T-helper 1 cell treated with Interleukin-12 subunit alpha and Interleukin-12 subunit beta and Interleukin-4 antibody, amounts not matched to agents 30 ng/mL and 1 ng/mL, for 36 hours (primary cell): ENCODE data around the gene TAS2R1. TPM values are rescaled to one million over a fixed set of nuclear protein-coding genes. Genes with fewer than 3 reads are reported as not detected.
"Not testable (repeated sequence)": the region's sequence is repeated elsewhere in the genome, so short reads cannot be mapped to it uniquely, and the experiment has no call there.

Experiments used
- intact Hi-C: fragments of 100-400 bp; cut with micrococcal nuclease; formaldehyde crosslinking; loops from one replicate; pipeline ENCODE4 v1.15.1; 2024
- total RNA-seq: library from RNA; stranded (reverse); gene quantifications from 2 replicates; pipeline ENCODE4 v1.2.3, GENCODE V29; 2022

The TAS2R1 gene
- total RNA-seq, 1 donor from 2014 or later, result not detected

GRCh38 chr5:9622971-9623421 lies 7.2 kb downstream of the TAS2R1 start:
- intact Hi-C loops, result no loop called here

- intact Hi-C loops, result no loop called here
Observed at GRCh38 chr5:9621379-9621903, 8.7 kb downstream of the TAS2R1 start.

- intact Hi-C loops, result no loop called here
Observed at GRCh38 chr5:9619331-9620092, 10.6 kb downstream of the TAS2R1 start.

- intact Hi-C loops, result no loop called here
Observed at GRCh38 chr5:9617739-9618504, 12.2 kb downstream of the TAS2R1 start.

- intact Hi-C loops, result no loop called here
Observed at GRCh38 chr5:9617221-9617620, 12.9 kb downstream of the TAS2R1 start.

- intact Hi-C loops, result no loop called here
Observed at GRCh38 chr5:9615331-9615730, 14.8 kb downstream of the TAS2R1 start.

GRCh38 chr5:9613360-9613759 lies 16.8 kb downstream of the TAS2R1 start:
- intact Hi-C loops, result no loop called here

GRCh38 chr5:9610969-9611368 lies 19.2 kb downstream of the TAS2R1 start:
- intact Hi-C loops, result no loop called here

GRCh38 chr5:9610364-9610763 lies 19.8 kb downstream of the TAS2R1 start:
- intact Hi-C loops, result no loop called here

GRCh38 chr5:9608093-9608492 lies 22.1 kb downstream of the TAS2R1 start:
- intact Hi-C loops, result no loop called here

GRCh38 chr5:9605041-9605838 lies 24.9 kb downstream of the TAS2R1 start:
- intact Hi-C loops, result no loop called here

GRCh38 chr5:9604416-9604815 lies 25.7 kb downstream of the TAS2R1 start:
- intact Hi-C loops, result no loop called here

- intact Hi-C loops, result no loop called here
Observed at GRCh38 chr5:9601055-9601739, 29.0 kb downstream of the TAS2R1 start.

- intact Hi-C loops, result no loop called here
Observed at GRCh38 chr5:9599391-9599790, 30.8 kb downstream of the TAS2R1 start.

- intact Hi-C loops, result not testable (repeated sequence)
Observed at GRCh38 chr5:9598329-9598728, 31.8 kb downstream of the TAS2R1 start.

GRCh38 chr5:9597322-9597721 lies 32.8 kb downstream of the TAS2R1 start:
- intact Hi-C loops, result not testable (repeated sequence)

GRCh38 chr5:9596824-9597223 lies 33.3 kb downstream of the TAS2R1 start:
- intact Hi-C loops, result no loop called here

GRCh38 chr5:9596171-9596780 lies 33.9 kb downstream of the TAS2R1 start:
- intact Hi-C loops, result no loop called here

- intact Hi-C loops, result no loop called here
Observed at GRCh38 chr5:9594913-9595312, 35.2 kb downstream of the TAS2R1 start.

- intact Hi-C loops, result no loop called here
Observed at GRCh38 chr5:9589049-9589835, 40.9 kb downstream of the TAS2R1 start.
